Thyroid gland (tissue), 4 donors: Measurements from ENCODE around the gene STRBP. TPM values are rescaled to one million over a fixed set of nuclear protein-coding genes. Genes with fewer than 3 reads are reported as not detected.
"Not testable (repeated sequence)": the region's sequence is repeated elsewhere in the genome, so short reads cannot be mapped to it uniquely, and the experiment has no call there.

Experiments
- DNase-seq, 2 donors: peaks; one replicate each; pipeline ENCODE4 v3.0.0-alpha.2; 2019
- H3K27ac ChIP-seq, 3 donors: fragments of 200-600 bp; sonication (generic); 1 replicate in 2 of 3; 2 replicates in 1 of 3; pipeline ENCODE4 v1.5.1; 2016 to 2019; ENCODE audit warnings: mild to moderate bottlenecking in 1 of 3, moderate library complexity in 1 of 3
- H3K27me3 ChIP-seq: fragments of 200-600 bp; sonication (generic); one replicate; pipeline ENCODE4 v1.5.1; 2019
- H3K36me3 ChIP-seq, 2 donors: fragments of 200-600 bp; sonication (generic); one replicate each; pipeline ENCODE4 v1.5.1; 2016 to 2019
- H3K4me1 ChIP-seq, 2 donors: fragments of 200-600 bp; sonication (generic); one replicate each; pipeline ENCODE4 v1.5.1; 2017 to 2019
- H3K4me3 ChIP-seq, 3 donors: fragments of 200-600 bp; sonication (generic); replicated peaks in 1 of 3; 1 replicate in 2 of 3; 2 replicates in 1 of 3; pipeline ENCODE4 v1.5.1; 2016; ENCODE audit warnings: mild to moderate bottlenecking in 1 of 3
- H3K9me3 ChIP-seq: fragments of 200-600 bp; sonication (generic); one replicate; pipeline ENCODE4 v1.5.1; 2017
- POLR2A ChIP-seq, 2 donors: fragments of 450-650 bp; IDR thresholded peaks; one replicate each; pipeline ENCODE4 v1.6.1; 2017; ENCODE audit warnings: antibody characterized with exemption in 2 of 2, mild to moderate bottlenecking in 2 of 2, moderate library complexity in 1 of 2
- whole genome bisulfite sequencing, 2 donors: methylation state at CpG; one replicate each; pipeline ENCODE4 v1.1.5; 2017; 5-methylcytosine and 5-hydroxymethylcytosine counted together
- intact Hi-C: fragments of 100-400 bp; cut with DNase I; formaldehyde crosslinking; loops from one replicate; pipeline ENCODE4 v1.15.1; 2023
- total RNA-seq, 4 donors: library from RNA; depleted of rRNA; stranded (reverse); fragments of >200 nt; gene quantifications; one replicate each; pipeline ENCODE4 v1.2.3, GENCODE V29; 2016
- TF ChIP-seq, protein P1 (sequence below), 6 experiments: fragments of 200-600 bp in 3 of 6; fragments of 450-650 bp in 3 of 6; sonication (generic) in 3 of 6; IDR thresholded peaks; one replicate each; pipeline ENCODE4 v1.5.1; 2016 to 2019; ENCODE audit warnings: antibody characterized with exemption in 6 of 6, mild to moderate bottlenecking in 2 of 6, inconsistent platforms in 1 of 6, moderate library complexity in 1 of 6

The STRBP gene
- total RNA-seq, 4 donors from 2014 or later, result 29.3 to 52.2 (median 43.9) TPM

DNA sequence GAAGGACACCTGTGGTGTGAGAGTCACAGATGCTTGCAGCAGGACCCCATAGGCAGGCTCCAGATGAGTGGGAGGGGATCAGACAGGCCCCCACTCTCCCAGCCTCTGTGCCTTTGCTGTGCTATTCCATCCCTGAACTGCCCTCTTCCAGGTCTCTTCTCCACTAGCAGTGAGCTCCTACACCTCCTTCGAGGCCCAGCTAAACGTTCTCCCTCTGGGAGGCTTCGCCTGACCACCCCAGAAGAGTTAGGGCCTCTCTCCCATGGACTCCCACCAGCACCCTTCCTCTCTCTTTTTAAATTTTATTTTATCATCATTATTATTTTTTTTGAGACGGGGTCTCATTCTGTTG lies 35.9 kb upstream of the STRBP start:
- intact Hi-C loops, result no loop called here
- Histone ChIP-seq H3K4me1 (no peaks in the 10 kb centered on the region), H3K36me3 (no peaks in the 10 kb centered on the region), H3K4me3 (no peak overlapping the region), H3K9me3 (no peaks in the 10 kb centered on the region), H3K27me3 (no peaks in the 10 kb centered on the region), H3K27ac (no peak overlapping the region)
- DNase-seq, result no peak
- TF ChIP-seq, protein P1, sequence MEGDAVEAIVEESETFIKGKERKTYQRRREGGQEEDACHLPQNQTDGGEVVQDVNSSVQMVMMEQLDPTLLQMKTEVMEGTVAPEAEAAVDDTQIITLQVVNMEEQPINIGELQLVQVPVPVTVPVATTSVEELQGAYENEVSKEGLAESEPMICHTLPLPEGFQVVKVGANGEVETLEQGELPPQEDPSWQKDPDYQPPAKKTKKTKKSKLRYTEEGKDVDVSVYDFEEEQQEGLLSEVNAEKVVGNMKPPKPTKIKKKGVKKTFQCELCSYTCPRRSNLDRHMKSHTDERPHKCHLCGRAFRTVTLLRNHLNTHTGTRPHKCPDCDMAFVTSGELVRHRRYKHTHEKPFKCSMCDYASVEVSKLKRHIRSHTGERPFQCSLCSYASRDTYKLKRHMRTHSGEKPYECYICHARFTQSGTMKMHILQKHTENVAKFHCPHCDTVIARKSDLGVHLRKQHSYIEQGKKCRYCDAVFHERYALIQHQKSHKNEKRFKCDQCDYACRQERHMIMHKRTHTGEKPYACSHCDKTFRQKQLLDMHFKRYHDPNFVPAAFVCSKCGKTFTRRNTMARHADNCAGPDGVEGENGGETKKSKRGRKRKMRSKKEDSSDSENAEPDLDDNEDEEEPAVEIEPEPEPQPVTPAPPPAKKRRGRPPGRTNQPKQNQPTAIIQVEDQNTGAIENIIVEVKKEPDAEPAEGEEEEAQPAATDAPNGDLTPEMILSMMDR (IDR thresholded peaks at IDR 0.05), result no peak
- TF ChIP-seq POLR2A (IDR thresholded peaks at IDR 0.05), result no peak
- 86% methylated on average over 4 of the region's 4 CpGs for WGBS, 2 donors

DNA sequence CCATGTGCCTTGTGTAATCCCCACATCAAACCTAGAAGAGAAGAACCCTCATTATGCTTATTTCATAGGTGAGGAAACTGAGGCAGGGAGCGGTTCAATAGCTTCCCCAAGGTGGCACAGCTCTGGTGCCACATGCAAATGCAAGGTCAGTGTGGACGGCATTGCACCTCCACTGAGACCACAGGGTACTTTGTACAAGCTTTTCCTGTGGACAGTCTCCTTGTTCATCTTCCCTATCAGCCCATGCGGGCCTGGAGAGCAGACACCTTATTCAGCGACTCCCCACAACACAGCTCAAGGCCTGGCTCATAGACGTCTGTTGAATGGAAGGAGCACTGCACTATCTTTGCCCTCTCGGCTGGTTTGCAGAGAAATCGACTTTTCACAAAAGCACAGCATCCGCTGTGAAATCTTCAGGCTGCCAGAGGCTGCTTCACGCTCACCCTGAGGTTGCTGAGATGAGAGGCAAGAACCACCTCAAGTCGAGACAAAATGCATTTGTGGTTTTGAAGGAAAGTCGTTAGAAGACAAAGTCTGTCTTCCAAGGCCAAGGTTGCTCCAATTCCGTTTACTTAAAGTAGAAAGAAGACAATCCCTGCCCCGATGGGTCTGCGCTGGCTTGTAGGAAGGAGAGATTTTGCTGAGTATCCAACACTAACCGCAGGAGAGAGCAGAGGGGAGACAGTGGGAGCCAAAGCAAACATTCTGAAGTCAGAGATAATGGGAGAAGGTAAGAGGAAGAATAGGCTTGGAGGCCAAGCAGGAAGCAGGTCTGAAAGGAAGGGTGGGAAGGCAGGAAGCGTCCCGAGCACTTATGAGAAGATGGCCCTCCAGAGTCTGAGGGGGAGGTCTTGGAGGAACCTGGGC lies 34.2 kb upstream of the STRBP start:
- 72 to 83% methylated on average over 17 of the region's 17 CpGs for WGBS, 2 donors
- H3K27ac ChIP-seq, result no peak overlapping the region
- no peaks in the 10 kb centered on the region for H3K9me3 ChIP-seq
- no peaks in the 10 kb centered on the region for H3K4me1 ChIP-seq
- intact Hi-C loops, result no loop called here
- H3K36me3 ChIP-seq, result no peaks in the 10 kb centered on the region
- TF ChIP-seq, protein P1 (IDR thresholded peaks at IDR 0.05), result no peak
- no peak for TF ChIP-seq POLR2A (IDR thresholded peaks at IDR 0.05)
- no peak overlapping the region for H3K4me3 ChIP-seq
- H3K27me3 ChIP-seq, result no peaks in the 10 kb centered on the region
- DNase-seq, result no peak

DNA sequence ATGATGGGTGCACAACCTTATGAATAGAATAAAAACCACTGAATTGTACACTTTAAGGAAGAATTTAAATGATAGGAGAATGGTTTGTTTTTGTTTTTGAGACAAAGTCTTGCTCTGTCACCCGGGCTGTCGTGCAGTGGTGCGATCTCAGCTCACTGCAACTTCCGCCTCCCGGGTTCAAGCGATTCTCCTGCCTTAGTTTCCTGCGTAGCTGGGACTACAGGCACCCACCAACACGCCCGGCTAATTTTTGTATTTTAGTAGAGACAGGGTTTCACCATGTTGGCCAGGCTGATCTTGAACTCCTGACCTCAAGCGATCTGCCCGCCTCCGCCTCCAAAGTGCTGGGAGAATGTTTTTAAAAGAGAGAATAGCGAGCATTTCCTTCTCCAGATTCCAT lies 33.5 kb upstream of the STRBP start:
- intact Hi-C loops, H3K36me3 ChIP-seq, H3K4me3 ChIP-seq, H3K27me3 ChIP-seq, DNase-seq, H3K4me1 ChIP-seq, H3K27ac ChIP-seq, H3K9me3 ChIP-seq: not testable (repeated sequence)
- WGBS, 2 donors, result 92 to 96% methylated on average over 13 of the region's 13 CpGs

DNA sequence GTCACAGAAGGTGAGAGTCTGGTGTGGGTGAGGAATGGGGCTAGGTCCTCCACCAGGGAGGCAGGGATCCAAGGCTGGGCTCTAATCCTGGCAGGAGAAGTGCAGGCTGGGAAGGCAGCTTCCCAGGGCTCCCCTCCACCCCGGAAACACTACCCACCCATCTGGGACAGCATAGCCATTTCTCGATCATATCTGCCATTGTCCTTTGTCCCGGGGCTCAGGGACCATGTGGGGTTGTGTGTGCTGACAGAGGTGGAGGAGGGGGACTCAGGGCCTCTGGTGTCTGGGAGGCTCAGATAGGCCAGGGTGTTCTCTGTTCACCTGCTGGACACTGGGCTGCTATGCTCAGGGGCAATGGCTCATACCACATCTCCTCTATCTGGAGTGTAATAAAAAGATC lies 32.2 kb upstream of the STRBP start:
- 69 to 90% methylated on average over 2 to 3 of the region's 3 CpGs for WGBS, 2 donors
- no peaks in the 10 kb centered on the region for H3K27me3 ChIP-seq
- intact Hi-C loops, result no loop called here
- H3K9me3 ChIP-seq, result no peaks in the 10 kb centered on the region
- no peak overlapping the region for H3K4me3 ChIP-seq
- no peak overlapping the region for H3K27ac ChIP-seq
- TF ChIP-seq, protein P1 (IDR thresholded peaks at IDR 0.05), result no peak
- no peak for TF ChIP-seq POLR2A (IDR thresholded peaks at IDR 0.05)
- no peaks in the 10 kb centered on the region for H3K36me3 ChIP-seq
- DNase-seq, result no peak
- H3K4me1 ChIP-seq, result no peaks in the 10 kb centered on the region

DNA sequence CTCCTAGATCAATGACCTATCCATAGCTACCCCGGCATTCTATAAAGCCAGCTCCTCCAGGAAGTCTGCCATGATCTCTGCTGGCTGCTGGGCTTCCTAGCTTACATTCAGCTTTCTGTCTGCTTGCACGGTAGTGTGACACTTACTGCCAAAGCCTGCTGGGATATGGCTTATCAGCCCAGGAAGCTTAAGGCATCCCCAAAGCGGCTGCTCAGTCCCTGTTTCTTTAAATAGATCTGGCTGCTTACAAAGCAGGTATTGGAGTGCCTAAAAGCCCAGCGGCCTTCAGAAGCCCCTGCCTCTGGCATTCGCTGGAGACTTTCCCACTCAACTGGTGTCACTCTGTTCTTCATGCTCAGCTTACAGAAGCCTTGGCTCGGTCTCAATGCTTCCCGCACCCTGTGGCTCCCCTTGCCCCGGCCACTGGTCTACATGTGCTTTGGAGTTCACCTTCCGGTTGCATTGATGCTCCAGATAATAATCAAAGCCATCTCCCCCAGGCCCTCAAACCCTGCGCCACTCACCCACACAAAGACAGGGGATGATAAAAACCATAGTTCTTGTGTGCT lies 31.3 kb upstream of the STRBP start:
- H3K4me1 ChIP-seq, result no peaks in the 10 kb centered on the region
- H3K27ac ChIP-seq, result no peak overlapping the region
- 64 to 69% methylated on average over 10 of the region's 10 CpGs for WGBS, 2 donors
- no peaks in the 10 kb centered on the region for H3K27me3 ChIP-seq
- no peak for TF ChIP-seq POLR2A (IDR thresholded peaks at IDR 0.05)
- TF ChIP-seq, protein P1 (IDR thresholded peaks at IDR 0.05), result no peak
- intact Hi-C loops, result no loop called here
- H3K36me3 ChIP-seq, result no peaks in the 10 kb centered on the region
- no peak overlapping the region for H3K4me3 ChIP-seq
- no peak for DNase-seq
- H3K9me3 ChIP-seq, result no peaks in the 10 kb centered on the region
